GM23338 (cell line): Measurements from ENCODE around the gene MAPKAPK2.

Experiments
- CTCF ChIP-seq, 2 experiments: fragments of 200-600 bp in 1 of 2; sonication (generic) in 1 of 2; conservative IDR thresholded peaks; 2 replicates each; pipeline versions ENCODE4 v1.5.1 to v1.6.1; 2016 to 2017; ENCODE audit warnings: antibody characterized with exemption in 2 of 2, low read depth in 2 of 2, mild to moderate bottlenecking in 2 of 2, moderate library complexity in 1 of 2
- ETS1 ChIP-seq: IDR thresholded peaks from 2 replicates; pipeline ENCODE4 v1.6.1; 2016; ENCODE audit warnings: antibody characterized with exemption
- EZH2 ChIP-seq: fragments of 200-600 bp; sonication (generic); IDR thresholded peaks from one replicate; pipeline ENCODE4 v1.8.0; 2017; ENCODE audit warnings: antibody characterized with exemption, mild to moderate bottlenecking, low read depth; ENCODE audit not compliant: unreplicated experiment
- EZH2phosphoT487 ChIP-seq: fragments of 200-600 bp; sonication (generic); IDR thresholded peaks from one replicate; pipeline ENCODE4 v1.8.1; 2018; ENCODE audit warnings: antibody characterized with exemption; ENCODE audit not compliant: unreplicated experiment
- REST ChIP-seq: IDR thresholded peaks from one replicate; pipeline ENCODE4 v1.6.1; 2018; ENCODE audit warnings: antibody characterized with exemption; ENCODE audit not compliant: unreplicated experiment

GRCh38 chr1:206760590-206760989, 75.9 kb downstream of the MAPKAPK2 start:
- TF ChIP-seq CTCF (conservative IDR thresholded peaks at IDR 0.05; ENCODE audit: low read depth in 2 of 2) (no peak), EZH2 (no peak), EZH2phosphoT487 (no peak), REST (no peak), ETS1 (no peak)
